OCI-LY7 (cell line): Measurements from ENCODE around the gene SLC30A3. TPM values are rescaled to one million over a fixed set of nuclear protein-coding genes. Genes with fewer than 3 reads are reported as not detected.

Source experiments
- BruUV-seq: library from RNA; stranded (reverse); fragments of 400-500 nt; replicated peaks from 2 replicates; lab custom pipeline; 2021; lab: Mats Ljungman, UMichigan
- CTCF ChIA-PET: fragments of 300-600 bp; sonication (Branson Sonifier 250); formaldehyde crosslinking; loops from one replicate; lab custom pipeline; 2022; ENCODE audit warnings: antibody characterized with exemption; ENCODE audit not compliant: unreplicated experiment; lab: Charles Lee
- POLR2A ChIA-PET: fragments of 300-600 bp; sonication (Branson Sonifier 250); formaldehyde crosslinking; loops from one replicate; lab custom pipeline; 2022; ENCODE audit warnings: antibody characterized with exemption; lab: Charles Lee
- DNase-seq: peaks from one replicate; pipeline ENCODE4 v3.0.0-alpha.2; 2015; ENCODE audit warnings: low spot score
- H2AFZ ChIP-seq: fragments of 200-600 bp; sonication (generic), shearing (Covaris generic); 2 replicates; pipeline ENCODE4 v1.6.1; 2014; ENCODE audit warnings: mild to moderate bottlenecking, antibody characterized with exemption, low read length, moderate library complexity
- H3K27ac ChIP-seq: fragments of 200-600 bp; sonication (generic); 2 replicates; pipeline ENCODE4 v1.5.1; 2014; ENCODE audit warnings: mixed run types, low read depth, mild to moderate bottlenecking, moderate library complexity, low read length, inconsistent platforms; ENCODE audit not compliant: poor library complexity, severe bottlenecking
- H3K36me3 ChIP-seq: fragments of 200-600 bp; sonication (generic); 2 replicates; pipeline ENCODE4 v1.6.1; 2014; ENCODE audit warnings: mild to moderate bottlenecking, antibody characterized with exemption, low read length, moderate library complexity, mixed read lengths; ENCODE audit not compliant: insufficient read depth
- H3K4me1 ChIP-seq: fragments of 200-600 bp; sonication (generic); 2 replicates; pipeline ENCODE4 v1.5.1; 2014; ENCODE audit warnings: mild to moderate bottlenecking, low read length; ENCODE audit not compliant: insufficient read depth, poor library complexity, severe bottlenecking
- H3K4me2 ChIP-seq: fragments of 200-600 bp; sonication (generic); 2 replicates; pipeline ENCODE4 v1.6.1; 2014; ENCODE audit warnings: mild to moderate bottlenecking, low read length
- H3K4me3 ChIP-seq: fragments of 200-600 bp; sonication (generic); 2 replicates; pipeline ENCODE4 v1.5.1; 2014; ENCODE audit warnings: mild to moderate bottlenecking, low read depth, low read length; ENCODE audit not compliant: poor library complexity, severe bottlenecking
- H3K79me2 ChIP-seq: fragments of 200-600 bp; sonication (generic); 2 replicates; pipeline ENCODE4 v1.6.1; 2016; ENCODE audit warnings: low read depth, mild to moderate bottlenecking, low read length, moderate library complexity, mixed read lengths; ENCODE audit not compliant: insufficient read depth
- H3K9me2 ChIP-seq: fragments of 200-600 bp; sonication (generic); 2 replicates; pipeline ENCODE4 v1.6.1; 2016; ENCODE audit warnings: mild to moderate bottlenecking, low read length, mixed read lengths; ENCODE audit not compliant: insufficient read depth
- H3K9me3 ChIP-seq: fragments of 200-600 bp; sonication (generic); 2 replicates; pipeline ENCODE4 v1.6.1; 2014; ENCODE audit warnings: mild to moderate bottlenecking, mixed run types, low read length, mixed read lengths
- H4K20me1 ChIP-seq: fragments of 200-600 bp; sonication (generic); 2 replicates; pipeline ENCODE4 v1.6.1; 2014; ENCODE audit warnings: mild to moderate bottlenecking, antibody characterized with exemption, low read length, moderate library complexity, mixed read lengths; ENCODE audit not compliant: insufficient read depth
- CTCF ChIP-seq: fragments of 200-600 bp; sonication (generic); conservative IDR thresholded peaks from 2 replicates; pipeline ENCODE4 v1.5.1; 2014; ENCODE audit warnings: mild to moderate bottlenecking, antibody characterized with exemption, low read length, moderate library complexity, mixed read lengths
- EZH2phosphoT487 ChIP-seq: fragments of 200-600 bp; sonication (generic); IDR thresholded peaks from 2 replicates; pipeline ENCODE4 v1.6.1; 2018; ENCODE audit warnings: low read depth, borderline replicate concordance, mild to moderate bottlenecking, mixed run types, antibody characterized with exemption, low read length, moderate library complexity, mixed read lengths
- intact Hi-C: fragments of 100-400 bp; cut with micrococcal nuclease; formaldehyde crosslinking; loops from one replicate; pipeline ENCODE4 v1.10.0; 2022; ENCODE audit not compliant: unreplicated experiment
- total RNA-seq, 2 experiments: library from RNA; depleted of rRNA in 1 of 2; stranded (reverse); fragments of >200 nt in 1 of 2; shearing (Covaris generic) in 1 of 2; gene quantifications; 2 replicates each; pipeline ENCODE4 v1.2.3, GENCODE V29; 2014 to 2022

SLC30A3 gene
- total RNA-seq, 2 experiments from 2014 or later, result 23.3 to 71.6 TPM

GRCh38 chr2:27212626-27213471 is 50.0 kb downstream of the SLC30A3 start:
- Histone ChIP-seq H4K20me1 (no peaks in the 10 kb centered on the region), H3K9me2 (no peaks in the 10 kb centered on the region), H3K79me2 (peaks cover 57% of the 10 kb centered on the region), H3K4me3 (peak overlapping the region; percentile 90), H3K9me3 (no peaks in the 10 kb centered on the region), H3K4me1 (peaks cover 56% of the 10 kb centered on the region), H3K4me2 (peak overlapping the region; percentile 93), H2AFZ (peak overlapping the region; percentile 42; the same call in 1 of the 2 replicates), H3K27ac (peak overlapping the region; percentile 79), H3K36me3 (peaks cover 53% of the 10 kb centered on the region)
- peak; percentile 50 for DNase-seq
- intact Hi-C loops, result loop anchor here (1.0 to 5.0 kb wide), 3 partner anchors 81 to 144 kb away; partner anchors contain the start of genes GTF3C2, KHK and PREB
- no peak for TF ChIP-seq EZH2phosphoT487
- no peak for TF ChIP-seq CTCF
- POLR2A ChIA-PET, result interaction anchor here (0.9 to 1.4 kb wide), 8 partner anchors 16 to 162 kb away, joined by 3 to 7 read pairs (median 4); no protein-coding TSS in a partner anchor
- no TSS peak for BruUV-seq
- CTCF ChIA-PET, result interaction anchor here (0.5 kb wide), 1 partner anchor 21 kb away, joined by 4 read pairs; no protein-coding TSS in a partner anchor

GRCh38 chr2:27211943-27212625 is 50.8 kb downstream of the SLC30A3 start, which contains the start of the genes ATRAID and SLC5A6:
Gene ATRAID, plus strand, starts transcription at chr2:27212041. Its CDS starts 328 bp downstream, at chr2:27212369.
Gene SLC5A6, minus strand, starts transcription at chr2:27212268. Its CDS starts 4,618 bp downstream, at chr2:27207650.
- no peaks in the 10 kb centered on the region for H3K9me2 ChIP-seq
- H2AFZ ChIP-seq, result peak within 1 kb of the TSS; percentile 42
- H4K20me1 ChIP-seq, result no peaks in the 10 kb centered on the region
- H3K9me3 ChIP-seq, result no peaks in the 10 kb centered on the region
- peaks cover 55% of the 10 kb centered on the region for H3K79me2 ChIP-seq
- TF ChIP-seq CTCF, result no peak
- no peak for TF ChIP-seq EZH2phosphoT487
- CTCF ChIA-PET, result no interaction called here
- peak within 1 kb of the TSS; percentile 93 for H3K4me2 ChIP-seq
- peaks cover 55% of the 10 kb centered on the region for H3K36me3 ChIP-seq
- POLR2A ChIA-PET, result interaction anchor here (0.7 to 1.7 kb wide), 6 partner anchors 15 to 413 kb away, joined by 3 to 5 read pairs (median 3); partner anchors contain the start of gene TMEM214
- peak within 1 kb of the TSS; percentile 90 for H3K4me3 ChIP-seq
- H3K4me1 ChIP-seq, result peaks cover 56% of the 10 kb centered on the region
- intact Hi-C loops, result loop anchor here (1.0 to 5.0 kb wide), 3 partner anchors 80 to 145 kb away; partner anchors contain the start of genes GTF3C2, KHK and PREB
- DNase-seq, result peak; percentile 92
- H3K27ac ChIP-seq, result peak within 1 kb of the TSS; percentile 79
- BruUV-seq, result no TSS peak
